Loucy (cell line): Measurements from ENCODE around the gene AGAP1.

Source experiments
- H2AFZ ChIP-seq: fragments of 200-600 bp; sonication (generic); 2 replicates; pipeline ENCODE4 v1.6.0; 2016; ENCODE audit warnings: antibody characterized with exemption, mild to moderate bottlenecking, low read length, moderate library complexity
- H3F3A ChIP-seq: fragments of 200-600 bp; 2 replicates; pipeline ENCODE4 v1.6.0; 2016; ENCODE audit warnings: antibody characterized with exemption, low read depth, mild to moderate bottlenecking
- H3K27me3 ChIP-seq: fragments of 200-600 bp; sonication (generic); 2 replicates; pipeline ENCODE4 v1.6.1; 2014; ENCODE audit warnings: low read length, mild to moderate bottlenecking; ENCODE audit not compliant: insufficient read depth, poor library complexity, severe bottlenecking
- H3K36me3 ChIP-seq: fragments of 200-600 bp; sonication (generic); 2 replicates; pipeline ENCODE4 v1.6.1; 2016; ENCODE audit warnings: low read length; ENCODE audit not compliant: insufficient read depth
- H3K4me1 ChIP-seq: fragments of 200-600 bp; sonication (generic); 2 replicates; pipeline ENCODE4 v1.5.1; 2014; ENCODE audit warnings: low read length, mild to moderate bottlenecking; ENCODE audit not compliant: insufficient read depth, poor library complexity, severe bottlenecking
- H3K4me2 ChIP-seq: fragments of 200-600 bp; sonication (generic); 2 replicates; pipeline ENCODE4 v1.6.0; 2014; ENCODE audit warnings: antibody characterized with exemption, low read length, low read depth, mild to moderate bottlenecking; ENCODE audit not compliant: poor library complexity, severe bottlenecking
- H3K4me3 ChIP-seq: fragments of 200-600 bp; sonication (generic); 2 replicates; pipeline ENCODE4 v1.5.1; 2014; ENCODE audit warnings: low read length, mild to moderate bottlenecking, mixed read lengths; ENCODE audit not compliant: poor library complexity, severe bottlenecking
- H3K79me2 ChIP-seq: fragments of 200-600 bp; sonication (generic); 2 replicates; pipeline ENCODE4 v1.6.1; 2014; ENCODE audit warnings: low read length; ENCODE audit not compliant: insufficient read depth
- H3K9ac ChIP-seq: fragments of 200-600 bp; sonication (generic); 2 replicates; pipeline ENCODE4 v1.6.0; 2014; ENCODE audit warnings: mild to moderate bottlenecking, low read depth, low read length, moderate library complexity; ENCODE audit not compliant: poor library complexity, severe bottlenecking
- H3K9me2 ChIP-seq: fragments of 200-600 bp; sonication (generic); replicated peaks from 2 replicates; pipeline ENCODE4 v1.6.1; 2016; ENCODE audit warnings: low read depth, low read length, mixed read lengths
- H3K9me3 ChIP-seq: fragments of 200-600 bp; sonication (generic); 2 replicates; pipeline ENCODE4 v1.6.1; 2014; ENCODE audit warnings: mild to moderate bottlenecking, antibody characterized with exemption, low read length, low read depth; ENCODE audit not compliant: insufficient read depth
- H4K20me1 ChIP-seq: fragments of 200-600 bp; sonication (generic); 2 replicates; pipeline ENCODE4 v1.6.0; 2014; ENCODE audit warnings: antibody characterized with exemption, low read length, mild to moderate bottlenecking; ENCODE audit not compliant: insufficient read depth, poor library complexity, severe bottlenecking
- CTCF ChIP-seq: fragments of 200-600 bp; sonication (generic); conservative IDR thresholded peaks from 2 replicates; pipeline ENCODE4 v1.5.1; 2014; ENCODE audit warnings: mild to moderate bottlenecking, antibody characterized with exemption, low read length
- EZH2phosphoT487 ChIP-seq: fragments of 200-600 bp; IDR thresholded peaks from 2 replicates; pipeline ENCODE4 v1.6.1; 2018; ENCODE audit warnings: antibody characterized with exemption, mild to moderate bottlenecking, moderate library complexity, borderline replicate concordance

Gene AGAP1

GRCh38 chr2:236025892-236026291 is 532.0 kb downstream of the AGAP1 start:
- Histone ChIP-seq H3K9me2 (no peaks in the 10 kb centered on the region), H4K20me1 (no peaks in the 10 kb centered on the region), H3K4me2 (no peak overlapping the region), H3F3A (no peaks in the 10 kb centered on the region), H3K36me3 (no peaks in the 10 kb centered on the region), H3K4me1 (no peaks in the 10 kb centered on the region), H3K79me2 (no peaks in the 10 kb centered on the region), H3K9me3 (no peaks in the 10 kb centered on the region), H2AFZ (no peak overlapping the region), H3K9ac (no peak overlapping the region), H3K4me3 (no peak overlapping the region), H3K27me3 (no peaks in the 10 kb centered on the region)
- TF ChIP-seq CTCF, result no peak
- TF ChIP-seq EZH2phosphoT487, result no peak

GRCh38 chr2:236026841-236027240 is 533.0 kb downstream of the AGAP1 start:
- H3K4me2 ChIP-seq, result no peak overlapping the region
- no peak overlapping the region for H3K4me3 ChIP-seq
- no peak overlapping the region for H2AFZ ChIP-seq
- H3K36me3 ChIP-seq, result no peaks in the 10 kb centered on the region
- no peaks in the 10 kb centered on the region for H3K4me1 ChIP-seq
- no peaks in the 10 kb centered on the region for H3K9me3 ChIP-seq
- no peaks in the 10 kb centered on the region for H3F3A ChIP-seq
- H4K20me1 ChIP-seq, result no peaks in the 10 kb centered on the region
- H3K79me2 ChIP-seq, result no peaks in the 10 kb centered on the region
- H3K9me2 ChIP-seq, result no peaks in the 10 kb centered on the region
- H3K9ac ChIP-seq, result no peak overlapping the region
- no peak for TF ChIP-seq EZH2phosphoT487
- TF ChIP-seq CTCF, result no peak
- no peaks in the 10 kb centered on the region for H3K27me3 ChIP-seq

GRCh38 chr2:236028066-236028465 is 534.2 kb downstream of the AGAP1 start:
- no peaks in the 10 kb centered on the region for H4K20me1 ChIP-seq

More at GRCh38 chr2:236028066-236028465, 534.2 kb downstream of the AGAP1 start:
- Histone ChIP-seq H3K9me2 (no peaks in the 10 kb centered on the region), H3K9ac (no peak overlapping the region), H3K4me3 (no peak overlapping the region), H3K9me3 (no peaks in the 10 kb centered on the region), H3F3A (no peaks in the 10 kb centered on the region), H3K79me2 (no peaks in the 10 kb centered on the region), H2AFZ (no peak overlapping the region), H3K27me3 (no peaks in the 10 kb centered on the region), H3K4me2 (no peak overlapping the region), H3K4me1 (no peaks in the 10 kb centered on the region), H3K36me3 (no peaks in the 10 kb centered on the region)
- TF ChIP-seq EZH2phosphoT487 (no peak), CTCF (no peak)
